GM18951 (cell line): ENCODE data around the gene HSF4.
A peak's percentile ranks its signal among the peaks of the same experiment; 100 is the strongest.

Experiments used
- POLR2A ChIP-seq: IDR thresholded peaks from 4 replicates; pipeline ENCODE4 v1.6.1; 2011; ENCODE audit warnings: mild to moderate bottlenecking; ENCODE audit not compliant: insufficient read length, insufficient read depth; ENCODE audit errors: extremely low read depth
- in situ Hi-C: fragments of 300-500 bp; cut with MboI; formaldehyde crosslinking; loops from one replicate; pipeline ENCODE4 v1.12.0; 2022; ENCODE audit warnings: low sequenced_read_pairs, mixed read lengths, inconsistent platforms; ENCODE audit not compliant: unreplicated experiment

The HSF4 gene

GRCh38 chr16:67190448-67191399 lies 26.2 kb downstream of the HSF4 start:
- TF ChIP-seq POLR2A = no peak
- in situ Hi-C loops = no loop called here

GRCh38 chr16:67191411-67191994 lies 27.0 kb downstream of the HSF4 start:
- no peak for TF ChIP-seq POLR2A
- in situ Hi-C loops = no loop called here

DNA sequence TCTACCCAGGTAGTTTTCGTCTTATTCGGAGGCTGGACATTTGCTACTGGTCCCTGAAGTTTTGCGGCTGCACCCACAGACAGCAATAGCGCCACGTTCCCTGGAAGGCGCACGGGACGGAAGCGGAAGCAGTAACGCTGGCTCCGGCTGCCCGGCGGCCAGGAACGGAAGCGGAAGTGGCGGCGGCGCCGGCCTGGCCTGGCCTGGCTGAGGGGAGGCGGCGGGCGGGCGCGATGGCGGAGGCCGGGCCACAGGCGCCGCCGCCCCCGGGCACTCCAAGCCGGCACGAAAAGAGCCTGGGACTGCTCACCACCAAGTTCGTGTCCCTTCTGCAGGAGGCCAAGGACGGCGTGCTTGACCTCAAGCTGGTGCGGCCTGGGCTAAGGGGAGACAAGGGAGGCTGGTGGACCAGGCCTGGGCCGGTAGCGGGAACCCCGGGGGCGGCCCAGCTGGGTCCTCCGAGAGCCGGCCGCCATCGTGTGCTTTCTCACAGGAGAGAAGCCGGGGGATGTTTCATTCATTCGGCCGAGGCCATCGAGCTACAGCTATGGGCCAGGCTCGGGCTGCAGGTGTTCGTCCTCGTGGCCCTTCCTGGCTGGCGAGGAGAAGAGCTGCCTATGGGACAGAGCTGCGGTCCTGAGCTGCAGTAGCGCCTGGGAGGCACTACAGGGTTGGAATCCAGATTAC lies 27.6 kb downstream of the HSF4 start, which contains the start of gene E2F4:
E2F4 (plus strand) TSS at position 161 of the 687 bp plus-strand sequence; CDS start at position 234, 73 bp downstream.
- in situ Hi-C loops = no loop called here
- TF ChIP-seq POLR2A = peak; percentile 88

GRCh38 chr16:67192781-67193361 lies 28.3 kb downstream of the HSF4 start:
- TF ChIP-seq POLR2A = no peak
- in situ Hi-C loops = no loop called here

- TF ChIP-seq POLR2A = no peak
- in situ Hi-C loops = no loop called here
Measured at GRCh38 chr16:67193536-67193935, 29.0 kb downstream of the HSF4 start.

GRCh38 chr16:67194260-67194659 lies 29.7 kb downstream of the HSF4 start:
- in situ Hi-C loops = no loop called here
- no peak for TF ChIP-seq POLR2A

DNA sequence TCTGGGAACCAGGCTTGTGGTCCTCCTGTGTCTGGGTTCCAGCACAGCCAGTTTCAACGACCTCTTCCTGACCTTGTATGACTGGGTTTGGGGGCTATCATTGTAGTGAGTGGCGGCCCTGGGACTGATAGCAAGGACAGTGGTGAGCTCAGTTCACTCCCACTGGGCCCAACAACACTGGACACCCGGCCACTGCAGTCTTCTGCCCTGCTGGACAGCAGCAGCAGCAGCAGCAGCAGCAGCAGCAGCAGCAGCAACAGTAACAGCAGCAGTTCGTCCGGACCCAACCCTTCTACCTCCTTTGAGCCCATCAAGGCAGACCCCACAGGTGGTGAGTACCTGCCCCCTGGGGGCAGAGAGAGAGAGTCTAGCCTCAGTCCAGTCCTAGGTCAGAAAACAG lies 31.1 kb downstream of the HSF4 start:
- in situ Hi-C loops = no loop called here

DNA sequence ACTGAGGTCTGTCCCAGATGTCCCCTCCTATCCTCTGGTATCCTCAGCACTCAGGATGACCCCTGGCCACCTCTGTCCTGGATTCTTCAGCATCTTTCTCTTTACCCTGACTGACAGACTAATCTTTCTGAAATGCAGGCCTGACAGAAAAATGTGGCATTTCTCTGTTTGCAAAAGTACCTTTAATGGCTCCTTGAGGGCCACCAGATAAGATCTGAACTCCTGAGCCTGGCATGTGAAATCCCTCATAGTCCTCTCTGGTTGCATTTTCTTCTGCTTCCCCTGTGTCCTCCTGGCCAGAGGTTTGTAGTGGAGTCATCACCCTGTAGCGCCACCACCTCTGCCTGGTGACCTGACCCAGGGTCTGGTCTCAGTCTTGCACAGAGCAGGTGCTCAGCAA lies 32.3 kb downstream of the HSF4 start:
- in situ Hi-C loops = no loop called here
- no peak for TF ChIP-seq POLR2A

More for the DNA sequence above, 31.1 kb downstream of the HSF4 start:
- TF ChIP-seq POLR2A = no peak

DNA sequence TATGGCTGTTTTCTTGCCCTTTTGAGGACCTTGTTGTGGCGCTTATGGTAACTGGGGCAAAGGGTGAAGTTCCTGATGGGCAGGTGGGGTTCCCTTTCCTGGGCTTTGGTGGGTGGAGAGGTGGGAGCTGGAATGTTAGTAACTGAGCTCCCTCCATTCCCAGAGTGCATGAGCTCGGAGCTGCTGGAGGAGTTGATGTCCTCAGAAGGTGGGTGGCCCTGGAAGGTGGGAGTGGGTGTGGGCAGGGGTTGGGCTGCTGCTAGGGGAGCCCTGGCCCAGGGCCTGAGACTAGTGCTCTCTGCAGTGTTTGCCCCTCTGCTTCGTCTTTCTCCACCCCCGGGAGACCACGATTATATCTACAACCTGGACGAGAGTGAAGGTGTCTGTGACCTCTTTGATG lies 33.2 kb downstream of the HSF4 start:
- in situ Hi-C loops = no loop called here
- TF ChIP-seq POLR2A = no peak

DNA sequence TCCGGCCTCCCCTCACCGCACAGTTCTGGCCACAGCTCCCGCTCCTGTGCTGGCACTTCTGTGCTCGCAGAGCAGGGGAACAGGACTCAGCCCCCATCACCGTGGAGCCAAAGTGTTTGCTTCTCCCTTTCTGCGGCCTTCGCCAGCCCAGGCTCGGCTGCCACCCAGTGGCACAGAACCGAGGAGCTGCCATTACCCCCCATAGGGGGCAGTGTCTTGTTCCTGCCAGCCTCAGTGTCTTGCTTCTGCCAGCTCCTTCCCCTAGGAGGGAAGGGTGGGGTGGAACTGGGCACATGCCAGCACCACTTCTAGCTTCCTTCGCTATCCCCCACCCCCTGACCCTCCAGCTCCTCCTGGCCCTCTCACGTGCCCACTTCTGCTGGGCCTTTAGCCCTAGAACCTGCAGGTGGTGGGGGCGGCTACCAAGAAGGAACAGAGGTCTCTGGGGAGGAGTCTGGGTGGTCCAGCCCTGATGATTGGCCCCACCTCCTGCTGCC lies 33.7 kb downstream of the HSF4 start:
- in situ Hi-C loops = no loop called here
- no peak for TF ChIP-seq POLR2A

DNA sequence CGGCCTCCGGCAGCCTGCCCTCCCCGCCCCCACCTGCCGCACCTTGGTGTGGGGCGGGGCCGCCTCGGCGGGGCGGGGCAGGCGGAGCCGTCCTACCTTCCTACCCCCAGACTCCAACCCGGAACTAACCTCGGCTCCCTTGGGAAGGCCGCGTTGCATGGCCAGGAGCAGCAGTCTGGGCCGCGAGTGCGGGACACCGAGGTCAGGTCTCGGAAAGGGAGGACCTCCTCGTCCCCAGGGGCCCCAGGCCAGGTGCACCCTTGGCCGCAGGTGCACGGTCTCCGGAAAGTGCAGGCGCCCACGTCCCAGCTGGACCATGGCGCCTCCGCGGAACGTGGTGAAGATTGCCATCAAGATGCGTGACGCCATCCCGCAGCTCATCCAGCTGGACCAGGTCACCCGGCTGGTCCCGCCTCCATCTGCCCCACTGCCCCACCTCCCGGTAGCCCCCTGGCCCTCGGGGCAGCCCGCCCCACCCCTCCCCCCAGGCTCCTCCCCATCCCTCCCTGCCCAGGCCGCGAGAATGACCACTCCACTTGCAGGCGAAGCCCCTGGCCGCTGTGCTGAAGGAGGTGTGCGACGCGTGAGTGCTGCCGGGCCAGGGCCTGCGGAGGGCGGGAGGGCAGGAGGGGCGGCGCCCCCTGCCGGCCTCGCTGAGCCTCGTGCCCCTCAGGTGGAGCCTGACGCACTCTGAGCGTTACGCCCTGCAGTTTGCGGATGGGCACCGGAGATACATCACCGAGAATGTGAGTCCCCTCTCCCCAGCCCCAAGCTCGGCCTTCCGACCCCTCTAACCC lies 34.7 kb downstream of the HSF4 start, which contains the start of gene ELMO3:
ELMO3 (plus strand) TSS at position 121 of the 797 bp plus-strand sequence; CDS start at position 317, 196 bp downstream.
- TF ChIP-seq POLR2A = no peak
- in situ Hi-C loops = no loop called here

GRCh38 chr16:67199808-67200198 lies 35.3 kb downstream of the HSF4 start:
- TF ChIP-seq POLR2A = no peak
- in situ Hi-C loops = no loop called here
